ENCODE measurements around the gene ZNF468.
"Not testable (repeated sequence)": the region's sequence is repeated elsewhere in the genome, so short reads cannot be mapped to it uniquely, and the experiment has no call there.

Gene ZNF468

GRCh38 chr19:52823676-52824075 is 33.7 kb downstream of the ZNF468 start:
- DNase-seq = no peak

GRCh38 chr19:52821204-52821960 is 36.0 kb downstream of the ZNF468 start, which contains the start of gene ZNF28:
ZNF28 (minus strand) TSS chr19:52821633; CDS start chr19:52817958, 3,675 bp downstream.
- peak; percentile 80 for DNase-seq

GRCh38 chr19:52820472-52821203 is 36.8 kb downstream of the ZNF468 start:
- DNase-seq = not testable (repeated sequence)

- no peak for DNase-seq
These were observed 47.6 kb downstream of the ZNF468 start for GRCh38 chr19:52809801-52810200.

GRCh38 chr19:52799950-52800640 is 57.3 kb downstream of the ZNF468 start:
- DNase-seq = not testable (repeated sequence)

DNA sequence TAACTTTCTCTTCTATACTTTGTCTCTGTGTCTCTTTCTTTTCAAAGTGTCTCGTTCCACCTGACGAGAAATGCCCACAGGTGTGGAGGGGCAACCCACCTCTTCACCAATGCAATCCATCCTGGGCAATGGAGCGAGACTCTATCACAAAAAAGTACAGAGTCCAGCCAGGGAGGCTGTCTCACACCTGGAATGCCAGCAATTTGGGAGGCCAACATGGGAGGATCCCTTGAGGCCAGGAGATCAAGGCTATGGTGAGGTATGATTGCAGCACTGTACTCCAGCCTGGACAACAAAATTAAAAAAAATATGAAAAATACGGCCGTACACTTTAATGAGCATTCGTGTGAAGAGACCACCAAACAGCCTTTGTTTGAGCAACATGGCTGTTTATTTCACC is 68.0 kb downstream of the ZNF468 start:
- DNase-seq = no peak
